SK-N-SH (cell line): Measurements from ENCODE around the gene TDRD12.

ENCODE experiments used
- CHD2 ChIP-seq: fragments of 150-350 bp; IDR thresholded peaks from 2 replicates; pipeline ENCODE4 v1.6.1; 2018; ENCODE audit warnings: low read length; ENCODE audit not compliant: partially characterized antibody
- EZH2phosphoT487 ChIP-seq: fragments of 200-600 bp; sonication (generic); IDR thresholded peaks from 2 replicates; pipeline ENCODE4 v1.6.1; 2017; ENCODE audit warnings: low read depth, mixed run types, mild to moderate bottlenecking, antibody characterized with exemption, moderate library complexity, borderline replicate concordance
- POLR2AphosphoS5 ChIP-seq: IDR thresholded peaks from 2 replicates; pipeline ENCODE4 v1.6.1; 2012; ENCODE audit warnings: low read depth, low read length
- RFX5 ChIP-seq: IDR thresholded peaks from 2 replicates; pipeline ENCODE4 v1.6.1; 2012; ENCODE audit warnings: mild to moderate bottlenecking, improper control_type of control experiment, low read length
- SMC3 ChIP-seq: IDR thresholded peaks from 2 replicates; pipeline ENCODE4 v1.6.1; 2012; ENCODE audit warnings: low read depth, low read length, improper control_type of control experiment
- TAF1 ChIP-seq: IDR thresholded peaks from 2 replicates; pipeline ENCODE4 v1.6.1; 2012; ENCODE audit warnings: low read depth, mild to moderate bottlenecking, low read length, moderate library complexity, borderline replicate concordance
- TF ChIP-seq, protein P1 (sequence below): fragments of 200-600 bp; sonication (generic); IDR thresholded peaks from 2 replicates; pipeline ENCODE4 v1.6.1; 2017; ENCODE audit warnings: antibody characterized with exemption, mild to moderate bottlenecking, moderate library complexity

DNA sequence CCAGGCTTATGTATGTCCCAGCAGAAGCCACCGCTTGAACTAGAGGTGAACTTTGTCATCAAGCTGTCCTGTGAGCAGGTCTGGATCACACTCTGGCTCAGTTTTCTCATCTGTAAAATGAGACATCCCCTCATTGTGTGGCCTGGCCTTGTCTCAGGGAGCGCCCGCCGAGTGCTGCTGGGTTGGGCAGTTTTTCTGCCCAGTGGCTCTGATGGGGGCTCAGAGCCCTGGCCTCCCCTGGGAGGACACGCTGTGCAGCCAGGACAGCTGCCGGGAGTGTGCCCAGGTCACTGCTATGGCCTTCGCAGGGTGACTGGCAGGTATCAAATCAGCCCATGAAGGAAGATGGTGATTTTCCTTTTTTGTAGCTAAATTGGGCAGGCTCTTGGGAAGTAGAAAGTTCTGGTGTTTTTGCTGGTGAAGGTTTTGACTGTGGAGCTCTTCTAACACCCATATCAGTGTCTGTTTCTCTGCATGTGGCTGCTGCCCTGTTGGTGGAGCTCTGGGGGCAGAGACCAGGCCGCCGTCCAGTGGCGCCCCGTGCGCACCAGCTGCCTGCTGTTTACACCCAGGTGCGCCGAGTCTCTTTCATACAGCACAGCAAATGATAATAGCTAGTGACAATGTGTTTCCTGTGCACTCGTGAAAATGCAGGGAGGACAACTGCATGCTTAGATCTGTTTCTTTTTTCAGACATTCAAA lies 109.2 kb downstream of the TDRD12 start:
- no peak for TF ChIP-seq POLR2AphosphoS5
- TF ChIP-seq CHD2 = no peak
- TF ChIP-seq RFX5 = no peak
- TF ChIP-seq SMC3 = no peak
- TF ChIP-seq, protein P1, sequence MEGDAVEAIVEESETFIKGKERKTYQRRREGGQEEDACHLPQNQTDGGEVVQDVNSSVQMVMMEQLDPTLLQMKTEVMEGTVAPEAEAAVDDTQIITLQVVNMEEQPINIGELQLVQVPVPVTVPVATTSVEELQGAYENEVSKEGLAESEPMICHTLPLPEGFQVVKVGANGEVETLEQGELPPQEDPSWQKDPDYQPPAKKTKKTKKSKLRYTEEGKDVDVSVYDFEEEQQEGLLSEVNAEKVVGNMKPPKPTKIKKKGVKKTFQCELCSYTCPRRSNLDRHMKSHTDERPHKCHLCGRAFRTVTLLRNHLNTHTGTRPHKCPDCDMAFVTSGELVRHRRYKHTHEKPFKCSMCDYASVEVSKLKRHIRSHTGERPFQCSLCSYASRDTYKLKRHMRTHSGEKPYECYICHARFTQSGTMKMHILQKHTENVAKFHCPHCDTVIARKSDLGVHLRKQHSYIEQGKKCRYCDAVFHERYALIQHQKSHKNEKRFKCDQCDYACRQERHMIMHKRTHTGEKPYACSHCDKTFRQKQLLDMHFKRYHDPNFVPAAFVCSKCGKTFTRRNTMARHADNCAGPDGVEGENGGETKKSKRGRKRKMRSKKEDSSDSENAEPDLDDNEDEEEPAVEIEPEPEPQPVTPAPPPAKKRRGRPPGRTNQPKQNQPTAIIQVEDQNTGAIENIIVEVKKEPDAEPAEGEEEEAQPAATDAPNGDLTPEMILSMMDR = no peak
- no peak for TF ChIP-seq TAF1
- no peak for TF ChIP-seq EZH2phosphoT487
